GM19351 (cell line): ENCODE data around the gene ZNF618.
"Not testable (repeated sequence)": the region's sequence is repeated elsewhere in the genome, so short reads cannot be mapped to it uniquely, and the experiment has no call there.

Experiments used
- ATAC-seq: cut with Tn5 transposase; IDR thresholded peaks from one replicate; pipeline ENCODE4 v1.9.1; 2021; ENCODE audit warnings: mild to moderate bottlenecking, moderate library complexity; ENCODE audit not compliant: unreplicated experiment

ZNF618 gene

GRCh38 chr9:114034661-114035062 lies 158.6 kb downstream of the ZNF618 start:
- ATAC-seq, result no peak

DNA sequence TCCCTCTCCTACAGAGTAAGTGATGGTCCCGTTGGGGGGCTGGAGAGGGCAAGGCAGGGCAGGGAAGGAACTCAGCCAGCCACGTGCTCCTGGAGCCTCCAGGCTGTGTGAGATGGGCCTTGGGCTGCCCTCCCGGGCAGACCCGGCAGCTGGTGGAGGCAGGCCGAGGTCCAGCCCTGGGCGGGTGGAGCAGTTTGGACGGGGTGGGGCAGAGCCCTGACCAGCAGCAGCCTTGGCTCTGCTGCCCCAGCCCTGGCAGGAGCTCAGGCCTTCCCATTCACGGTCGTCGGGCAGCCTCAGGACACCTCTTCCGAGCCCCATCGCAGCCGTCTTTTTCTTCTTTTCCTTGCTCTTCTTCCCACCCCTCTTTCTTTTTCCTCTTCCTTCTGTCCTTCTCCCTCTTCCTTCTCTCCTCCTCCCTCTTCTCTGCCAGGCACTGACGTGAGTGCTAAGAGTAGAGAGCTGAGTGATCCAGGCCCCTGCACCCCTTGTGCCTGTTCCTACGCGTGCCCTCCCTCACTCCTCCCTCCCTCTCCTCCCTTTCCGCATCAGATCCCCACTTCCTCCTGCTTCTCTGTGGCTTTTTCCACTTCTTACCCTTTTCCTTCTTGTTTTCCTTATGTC lies 159.2 kb downstream of the ZNF618 start:
- no peak for ATAC-seq

- ATAC-seq, result no peak
Measured at GRCh38 chr9:114035845-114036801, 160.0 kb downstream of the ZNF618 start.

DNA sequence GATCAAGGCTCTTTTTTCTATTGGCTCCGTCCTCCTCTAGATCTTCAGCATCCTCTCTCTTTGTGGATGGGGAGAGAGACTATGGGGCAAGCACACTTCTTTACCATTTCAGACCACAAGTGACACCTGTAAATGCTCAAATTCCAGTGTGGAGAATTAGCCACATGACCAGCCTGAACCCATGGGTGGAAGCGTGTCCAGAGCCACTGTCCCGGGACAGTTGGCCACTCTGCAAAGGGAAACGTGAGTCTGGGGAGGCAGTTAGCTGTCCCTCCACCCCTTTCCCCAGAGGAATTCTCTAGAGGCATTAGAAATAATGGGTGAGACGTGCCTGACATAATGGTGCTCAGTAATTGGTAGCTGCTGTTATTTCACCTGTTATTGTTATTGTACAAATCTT lies 161.1 kb downstream of the ZNF618 start:
- no peak for ATAC-seq

DNA sequence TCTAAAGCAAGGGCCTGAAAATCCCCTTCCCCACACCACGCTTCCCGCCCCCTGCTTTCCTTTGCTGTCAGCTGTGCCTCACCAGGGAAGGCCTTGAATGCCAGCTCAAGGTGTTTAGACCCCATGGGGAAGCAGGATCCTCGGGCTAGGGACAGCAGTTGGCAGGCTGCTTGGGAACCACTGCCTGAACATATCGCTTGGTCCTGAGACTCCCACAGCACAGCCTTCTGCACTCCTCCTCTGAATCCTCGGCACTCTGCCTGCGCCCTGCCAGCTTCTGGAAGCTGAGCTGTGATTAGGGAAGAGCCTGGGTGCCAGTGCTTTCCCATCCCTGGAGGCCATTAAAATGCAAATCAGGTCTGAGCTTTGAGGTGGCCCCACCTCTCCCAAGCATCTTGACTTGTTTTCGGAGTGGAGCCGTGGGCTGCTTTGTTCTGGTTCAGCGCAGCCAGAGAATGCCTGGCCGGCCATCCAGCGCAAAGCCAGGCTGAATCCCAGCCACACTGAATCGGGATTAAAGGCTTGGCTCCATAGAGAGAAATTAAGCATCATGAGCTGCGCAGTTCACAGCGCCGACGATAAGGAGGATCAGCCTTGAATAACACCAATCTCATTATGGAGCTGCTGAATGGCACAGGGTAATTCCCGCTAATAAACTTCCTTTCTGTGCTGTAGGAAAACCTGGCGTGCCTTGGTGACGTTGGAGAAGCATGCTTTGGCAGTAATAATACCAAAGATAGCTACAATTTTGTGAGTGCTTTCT lies 162.0 kb downstream of the ZNF618 start:
- ATAC-seq, result no peak

- no peak for ATAC-seq
Measured at GRCh38 chr9:114038724-114039313, 162.7 kb downstream of the ZNF618 start.

DNA sequence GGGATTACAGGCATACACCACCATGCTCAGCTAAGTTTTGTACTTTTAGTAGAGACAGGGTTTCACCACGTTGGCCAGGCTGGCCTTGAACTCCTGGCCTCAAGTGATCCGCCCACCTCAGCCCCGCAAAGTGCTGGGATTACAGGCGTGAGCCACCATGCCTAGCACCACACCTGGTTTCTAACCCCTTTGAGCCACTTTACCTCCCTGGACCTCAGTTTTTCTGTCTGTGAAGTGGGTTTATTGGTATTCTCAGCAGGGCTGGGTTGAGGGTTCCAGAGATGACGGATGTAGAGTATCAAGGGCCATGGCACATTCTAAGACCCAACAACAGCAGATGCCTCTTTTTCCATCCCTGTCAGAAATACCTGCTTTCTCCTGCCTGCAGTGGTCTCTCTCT lies 163.4 kb downstream of the ZNF618 start:
- ATAC-seq, result no peak

- not testable (repeated sequence) for ATAC-seq
Measured at GRCh38 chr9:114043660-114044059, 167.6 kb downstream of the ZNF618 start.

GRCh38 chr9:114046237-114046755 lies 170.2 kb downstream of the ZNF618 start:
- ATAC-seq, result no peak

DNA sequence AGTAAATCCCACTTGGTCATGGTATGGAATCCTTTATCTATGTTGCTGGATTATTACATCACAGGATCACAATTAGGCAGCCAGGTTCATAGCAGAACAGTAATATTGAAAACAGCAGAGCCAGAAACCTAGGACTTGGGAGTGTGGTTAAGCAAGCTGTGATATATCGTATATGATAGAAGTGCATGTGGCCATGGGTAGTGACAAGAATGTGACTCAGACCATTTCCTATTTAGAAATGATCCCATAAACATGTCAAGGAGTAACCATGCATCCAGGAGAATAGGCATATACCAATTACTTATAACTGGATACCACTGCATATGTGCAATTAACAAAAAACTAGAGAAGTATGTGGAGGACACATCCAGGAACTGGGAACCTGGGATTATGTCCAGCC lies 170.8 kb downstream of the ZNF618 start:
- no peak for ATAC-seq

DNA sequence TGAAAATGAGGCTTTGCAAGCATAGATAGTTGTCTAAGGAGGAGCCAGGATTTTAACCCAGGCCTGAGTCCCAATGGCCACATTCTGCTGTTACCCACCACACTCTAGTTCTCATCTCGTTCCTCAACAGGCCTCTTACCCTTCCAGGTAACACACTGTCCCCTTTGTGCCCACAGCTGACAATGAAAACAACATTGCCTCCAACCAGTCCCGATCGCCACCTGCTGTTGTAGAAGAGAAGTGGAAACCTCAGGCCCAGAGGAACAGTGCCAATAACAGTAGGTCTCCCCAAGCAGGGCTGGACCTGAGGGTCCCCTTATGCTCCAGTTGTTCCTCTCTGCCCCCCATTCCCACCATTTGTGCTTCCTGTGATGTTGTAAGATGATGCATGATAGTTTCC lies 171.6 kb downstream of the ZNF618 start:
- no peak for ATAC-seq

DNA sequence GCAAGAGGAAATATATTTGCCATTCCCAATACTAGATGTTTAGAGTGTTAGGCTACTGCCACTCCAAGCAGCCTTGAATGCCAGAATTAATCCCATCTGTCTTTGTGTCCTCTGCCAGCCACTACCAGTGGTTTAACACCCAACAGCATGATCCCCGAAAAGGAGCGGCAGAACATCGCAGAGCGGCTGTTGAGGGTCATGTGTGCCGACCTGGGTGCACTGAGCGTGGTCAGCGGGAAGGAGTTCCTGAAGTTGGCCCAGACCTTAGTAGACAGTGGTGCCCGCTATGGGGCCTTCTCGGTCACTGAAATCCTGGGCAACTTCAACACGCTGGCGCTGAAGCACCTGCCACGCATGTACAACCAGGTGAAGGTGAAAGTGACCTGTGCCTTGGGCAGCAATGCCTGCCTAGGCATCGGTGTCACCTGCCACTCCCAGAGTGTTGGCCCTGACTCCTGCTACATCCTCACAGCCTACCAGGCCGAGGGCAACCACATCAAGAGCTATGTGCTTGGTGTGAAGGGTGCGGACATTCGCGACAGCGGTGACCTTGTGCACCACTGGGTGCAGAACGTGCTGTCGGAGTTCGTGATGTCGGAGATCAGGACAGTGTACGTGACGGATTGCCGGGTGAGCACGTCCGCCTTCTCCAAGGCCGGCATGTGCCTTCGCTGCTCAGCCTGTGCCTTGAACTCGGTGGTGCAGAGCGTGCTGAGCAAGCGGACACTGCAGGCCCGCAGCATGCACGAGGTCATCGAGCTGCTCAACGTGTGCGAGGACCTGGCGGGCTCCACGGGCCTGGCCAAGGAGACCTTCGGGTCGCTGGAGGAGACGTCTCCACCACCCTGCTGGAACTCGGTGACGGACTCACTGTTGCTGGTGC lies 172.7 kb downstream of the ZNF618 start:
- no peak for ATAC-seq

DNA sequence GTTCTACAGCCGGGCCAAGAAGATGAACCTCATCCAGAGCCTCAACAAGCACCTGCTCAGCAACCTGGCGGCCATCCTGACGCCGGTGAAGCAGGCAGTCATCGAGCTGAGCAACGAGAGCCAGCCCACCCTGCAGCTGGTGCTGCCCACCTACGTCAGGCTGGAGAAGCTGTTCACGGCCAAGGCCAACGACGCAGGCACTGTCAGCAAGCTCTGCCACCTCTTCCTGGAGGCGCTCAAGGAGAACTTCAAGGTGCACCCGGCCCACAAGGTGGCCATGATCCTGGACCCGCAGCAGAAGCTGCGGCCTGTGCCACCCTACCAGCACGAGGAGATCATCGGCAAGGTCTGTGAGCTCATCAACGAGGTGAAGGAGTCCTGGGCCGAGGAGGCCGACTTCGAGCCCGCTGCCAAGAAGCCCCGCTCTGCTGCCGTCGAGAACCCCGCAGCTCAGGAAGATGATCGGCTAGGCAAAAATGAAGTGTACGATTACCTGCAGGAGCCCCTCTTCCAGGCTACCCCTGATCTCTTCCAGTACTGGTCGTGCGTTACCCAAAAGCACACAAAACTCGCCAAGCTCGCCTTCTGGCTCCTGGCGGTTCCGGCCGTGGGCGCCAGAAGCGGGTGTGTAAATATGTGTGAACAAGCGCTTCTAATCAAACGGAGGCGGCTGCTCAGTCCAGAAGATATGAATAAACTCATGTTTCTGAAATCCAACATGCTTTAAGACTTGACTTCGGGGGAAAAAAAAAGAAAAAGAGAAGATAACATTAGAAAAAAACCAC lies 173.5 kb downstream of the ZNF618 start:
- ATAC-seq, result no peak

DNA sequence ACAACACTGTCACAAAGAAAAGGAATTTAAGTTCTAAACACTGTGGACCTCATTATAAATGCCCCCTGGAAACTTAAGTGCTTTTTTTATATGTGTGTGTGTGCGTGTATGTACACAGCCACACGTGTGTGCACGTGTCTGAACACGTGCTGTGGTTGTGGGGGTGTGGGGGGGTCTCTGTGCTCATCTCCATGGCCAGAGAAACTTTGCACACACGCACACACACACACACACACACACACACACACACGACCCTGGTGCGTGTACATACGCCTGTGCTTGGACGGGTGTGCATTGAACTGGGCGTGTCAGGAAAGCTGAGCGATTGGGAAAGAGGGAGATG lies 174.1 kb downstream of the ZNF618 start:
- no peak for ATAC-seq

- ATAC-seq, result no peak
Measured at GRCh38 chr9:114050646-114051045, 174.5 kb downstream of the ZNF618 start.

DNA sequence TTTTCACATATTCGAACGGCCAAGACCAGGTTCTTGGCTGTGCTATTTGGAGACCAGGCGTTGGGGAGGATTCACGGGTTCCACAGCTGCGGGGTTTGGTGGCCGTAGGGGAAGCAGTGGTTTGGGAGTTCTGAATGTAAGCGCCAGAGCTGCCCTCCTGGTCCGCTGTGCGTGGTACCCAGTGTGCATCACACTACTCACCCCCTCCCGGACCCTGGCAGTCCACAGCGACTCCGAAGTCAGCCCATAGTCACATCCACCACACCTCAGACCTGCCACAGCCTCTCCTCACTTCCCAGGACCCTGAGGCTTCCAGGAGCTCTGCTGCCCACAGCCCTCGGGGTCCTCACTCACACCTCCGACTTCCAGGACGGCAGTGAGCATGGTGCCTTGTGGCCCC lies 175.2 kb downstream of the ZNF618 start:
- ATAC-seq, result no peak

DNA sequence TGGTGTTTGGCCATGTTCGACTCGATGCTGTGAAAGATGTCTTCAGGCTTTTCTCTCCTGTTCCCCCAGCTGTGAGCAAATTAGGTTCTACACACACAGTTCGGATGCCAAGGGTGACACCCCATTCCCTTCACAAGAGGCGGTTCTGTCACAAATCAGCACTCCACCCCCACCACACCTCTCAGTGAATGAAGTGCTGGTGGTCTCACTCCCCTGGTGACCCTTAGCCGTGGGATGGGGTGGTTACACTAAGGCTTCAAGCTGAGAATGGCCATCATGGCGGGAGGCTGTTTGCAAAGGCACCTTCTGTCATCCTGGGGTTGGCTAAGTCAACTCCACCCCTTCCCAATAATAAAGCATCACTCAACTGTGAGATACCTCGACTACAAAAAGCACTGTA lies 175.6 kb downstream of the ZNF618 start:
- no peak for ATAC-seq

GRCh38 chr9:114053246-114054005 lies 177.3 kb downstream of the ZNF618 start:
- no peak for ATAC-seq
